ENCODE data around the gene EIF4EBP2.

GRCh38 chr10:70409772-70410171 lies 5.8 kb downstream of the EIF4EBP2 start:
- no peak for TF ChIP-seq CTCF (conservative IDR thresholded peaks at IDR 0.05; ENCODE audit: low read depth, low read length)
- TF ChIP-seq EZH2 (IDR thresholded peaks at IDR 0.05; ENCODE audit: borderline replicate concordance, low read depth, low read length, poor library complexity, severe bottlenecking): no peak

Data from A673 (cell line).